ENCODE data around the gene PLEKHG2. TPM values are rescaled to one million over a fixed set of nuclear protein-coding genes. Genes with fewer than 3 reads are reported as not detected.

Gene PLEKHG2
- total and polyA plus RNA-seq, 9 of the 15 experiments (the other 6 are each of a cell fraction or from before 2014, with no cell fraction given): 0.98 to 45.7 (median 9.8) TPM

DNA sequence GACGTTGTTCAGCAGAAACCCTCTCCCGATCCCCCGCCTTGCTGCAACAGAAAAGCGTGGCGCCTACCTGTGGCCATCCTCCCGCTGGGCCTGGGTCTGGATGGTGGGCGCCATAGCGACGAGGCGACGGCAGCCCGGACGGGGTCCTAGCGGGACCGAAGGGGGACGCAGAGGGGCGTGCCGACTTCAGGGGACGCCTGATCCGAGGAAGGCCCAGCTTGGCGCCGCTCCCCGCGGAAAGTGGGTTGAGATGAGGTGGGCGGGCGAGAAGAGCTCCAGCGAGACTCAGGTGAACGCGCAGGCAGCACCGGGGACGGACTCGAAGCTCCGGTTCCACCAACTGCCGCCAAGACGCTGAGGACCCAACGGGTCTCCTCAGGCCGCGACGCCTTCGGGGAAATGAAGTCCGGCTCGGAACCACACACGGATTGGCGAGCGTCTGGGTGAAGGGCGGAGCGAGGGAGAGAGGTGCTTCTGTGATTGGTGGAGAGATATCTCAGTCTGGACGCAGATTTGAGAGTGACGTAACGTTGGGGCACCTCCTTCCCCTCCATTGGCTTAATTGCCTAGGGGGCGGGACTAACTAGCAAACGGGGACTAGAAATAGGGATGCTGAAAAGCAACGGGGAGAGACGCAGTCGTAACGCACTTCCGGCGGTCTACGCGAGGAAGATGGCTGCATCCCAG is 21.6 kb upstream of the PLEKHG2 start, which contains the start of the genes MED29 and PAF1 (continued):
- TF ChIP-seq, protein P1, sequence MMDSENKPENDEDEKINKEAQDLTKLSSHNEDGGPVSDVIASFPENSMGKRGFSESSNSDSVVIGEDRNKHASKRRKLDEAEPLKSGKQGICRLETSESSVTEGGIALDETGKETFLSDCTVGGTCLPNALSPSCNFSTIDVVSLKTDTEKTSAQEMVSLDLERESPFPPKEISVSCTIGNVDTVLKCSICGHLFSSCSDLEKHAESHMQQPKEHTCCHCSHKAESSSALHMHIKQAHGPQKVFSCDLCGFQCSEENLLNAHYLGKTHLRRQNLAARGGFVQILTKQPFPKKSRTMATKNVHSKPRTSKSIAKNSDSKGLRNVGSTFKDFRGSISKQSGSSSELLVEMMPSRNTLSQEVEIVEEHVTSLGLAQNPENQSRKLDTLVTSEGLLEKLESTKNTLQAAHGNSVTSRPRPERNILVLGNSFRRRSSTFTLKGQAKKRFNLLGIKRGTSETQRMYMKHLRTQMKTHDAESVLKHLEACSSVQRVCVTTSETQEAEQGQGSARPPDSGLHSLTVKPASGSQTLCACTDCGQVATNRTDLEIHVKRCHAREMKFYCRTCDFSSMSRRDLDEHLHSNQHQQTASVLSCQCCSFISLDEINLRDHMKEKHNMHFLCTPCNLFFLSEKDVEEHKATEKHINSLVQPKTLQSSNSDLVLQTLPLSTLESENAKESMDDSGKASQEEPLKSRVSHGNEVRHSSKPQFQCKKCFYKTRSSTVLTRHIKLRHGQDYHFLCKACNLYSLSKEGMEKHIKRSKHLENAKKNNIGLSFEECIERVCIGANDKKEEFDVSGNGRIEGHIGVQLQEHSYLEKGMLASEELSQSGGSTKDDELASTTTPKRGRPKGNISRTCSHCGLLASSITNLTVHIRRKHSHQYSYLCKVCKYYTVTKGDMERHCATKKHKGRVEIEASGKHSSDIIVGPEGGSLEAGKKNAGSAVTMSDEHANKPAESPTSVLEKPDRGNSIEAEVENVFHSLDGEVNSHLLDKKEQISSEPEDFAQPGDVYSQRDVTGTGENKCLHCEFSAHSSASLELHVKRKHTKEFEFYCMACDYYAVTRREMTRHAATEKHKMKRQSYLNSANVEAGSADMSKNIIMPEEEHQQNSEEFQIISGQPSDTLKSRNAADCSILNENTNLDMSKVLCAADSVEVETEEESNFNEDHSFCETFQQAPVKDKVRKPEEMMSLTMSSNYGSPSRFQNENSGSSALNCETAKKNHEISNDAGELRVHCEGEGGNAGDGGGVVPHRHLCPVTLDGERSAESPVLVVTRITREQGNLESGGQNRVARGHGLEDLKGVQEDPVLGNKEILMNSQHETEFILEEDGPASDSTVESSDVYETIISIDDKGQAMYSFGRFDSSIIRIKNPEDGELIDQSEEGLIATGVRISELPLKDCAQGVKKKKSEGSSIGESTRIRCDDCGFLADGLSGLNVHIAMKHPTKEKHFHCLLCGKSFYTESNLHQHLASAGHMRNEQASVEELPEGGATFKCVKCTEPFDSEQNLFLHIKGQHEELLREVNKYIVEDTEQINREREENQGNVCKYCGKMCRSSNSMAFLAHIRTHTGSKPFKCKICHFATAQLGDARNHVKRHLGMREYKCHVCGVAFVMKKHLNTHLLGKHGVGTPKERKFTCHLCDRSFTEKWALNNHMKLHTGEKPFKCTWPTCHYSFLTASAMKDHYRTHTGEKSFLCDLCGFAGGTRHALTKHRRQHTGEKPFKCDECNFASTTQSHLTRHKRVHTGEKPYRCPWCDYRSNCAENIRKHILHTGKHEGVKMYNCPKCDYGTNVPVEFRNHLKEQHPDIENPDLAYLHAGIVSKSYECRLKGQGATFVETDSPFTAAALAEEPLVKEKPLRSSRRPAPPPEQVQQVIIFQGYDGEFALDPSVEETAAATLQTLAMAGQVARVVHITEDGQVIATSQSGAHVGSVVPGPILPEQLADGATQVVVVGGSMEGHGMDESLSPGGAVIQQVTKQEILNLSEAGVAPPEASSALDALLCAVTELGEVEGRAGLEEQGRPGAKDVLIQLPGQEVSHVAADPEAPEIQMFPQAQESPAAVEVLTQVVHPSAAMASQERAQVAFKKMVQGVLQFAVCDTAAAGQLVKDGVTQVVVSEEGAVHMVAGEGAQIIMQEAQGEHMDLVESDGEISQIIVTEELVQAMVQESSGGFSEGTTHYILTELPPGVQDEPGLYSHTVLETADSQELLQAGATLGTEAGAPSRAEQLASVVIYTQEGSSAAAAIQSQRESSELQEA (IDR thresholded peaks at IDR 0.05; ENCODE audit: low read depth): peak; percentile 86
- no peak; a peak in 1 of 4 replicates for TF ChIP-seq TBL1XR1 (IDR thresholded peaks at IDR 0.05; ENCODE audit: low read length in 2 of 2)
- 0 out of 2 replicates have a peak, but pooled peaks have one; percentile 16 for TF ChIP-seq SMC3 (conservative IDR thresholded peaks at IDR 0.05; ENCODE audit: insufficient read depth, low read depth, low read length)
- peak; percentile 93 for TF ChIP-seq ZFX (CRISPR knock-in tag; IDR thresholded peaks at IDR 0.05)
- TF ChIP-seq MCM5 (IDR thresholded peaks at IDR 0.05; ENCODE audit: low read depth): no peak
- TF ChIP-seq, protein P2, sequence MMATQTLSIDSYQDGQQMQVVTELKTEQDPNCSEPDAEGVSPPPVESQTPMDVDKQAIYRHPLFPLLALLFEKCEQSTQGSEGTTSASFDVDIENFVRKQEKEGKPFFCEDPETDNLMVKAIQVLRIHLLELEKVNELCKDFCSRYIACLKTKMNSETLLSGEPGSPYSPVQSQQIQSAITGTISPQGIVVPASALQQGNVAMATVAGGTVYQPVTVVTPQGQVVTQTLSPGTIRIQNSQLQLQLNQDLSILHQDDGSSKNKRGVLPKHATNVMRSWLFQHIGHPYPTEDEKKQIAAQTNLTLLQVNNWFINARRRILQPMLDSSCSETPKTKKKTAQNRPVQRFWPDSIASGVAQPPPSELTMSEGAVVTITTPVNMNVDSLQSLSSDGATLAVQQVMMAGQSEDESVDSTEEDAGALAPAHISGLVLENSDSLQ (IDR thresholded peaks at IDR 0.05): peak; percentile 99
- no peak for TF ChIP-seq ZNF717 (CRISPR knock-in tag; IDR thresholded peaks at IDR 0.05)
- TF ChIP-seq SMARCA4 (IDR thresholded peaks at IDR 0.05): no peak
- TF ChIP-seq SP1 (CRISPR knock-in tag; IDR thresholded peaks at IDR 0.05): peak; percentile 96
- TF ChIP-seq TAF1 (IDR thresholded peaks at IDR 0.05; ENCODE audit: control insufficient read depth, extremely low read depth, insufficient read depth, low read length, severe bottlenecking): peak; percentile 62
- no peak; the same call in 1 of the 2 replicates for TF ChIP-seq MYC (IDR thresholded peaks at IDR 0.05; ENCODE audit: low read depth, low read length)
- TF ChIP-seq MYC (CRISPR knock-in tag; IDR thresholded peaks at IDR 0.05; ENCODE audit: borderline replicate concordance, low read depth): 0 out of 2 replicates have a peak, but pooled peaks have one; percentile 39
- TF ChIP-seq BACH1 (tag; IDR thresholded peaks at IDR 0.05): no peak
- TF ChIP-seq CBX1 (IDR thresholded peaks at IDR 0.05; ENCODE audit: low read depth): 0 out of 2 replicates have a peak, but pooled peaks have one; percentile 58
- no peak for TF ChIP-seq POU5F1 (IDR thresholded peaks at IDR 0.05; ENCODE audit: borderline replicate concordance, low read depth, low read length, partially characterized antibody)
- peak; percentile 58 for TF ChIP-seq ETV1 (tag; conservative IDR thresholded peaks at IDR 0.05; ENCODE audit: low read depth)
- TF ChIP-seq KLF1 (tag; IDR thresholded peaks at IDR 0.05): 0 out of 2 replicates have a peak, but pooled peaks have one; percentile 14
- TF ChIP-seq IFI16 (CRISPR knock-in tag; IDR thresholded peaks at IDR 0.05): no peak
- TF ChIP-seq, protein P3, sequence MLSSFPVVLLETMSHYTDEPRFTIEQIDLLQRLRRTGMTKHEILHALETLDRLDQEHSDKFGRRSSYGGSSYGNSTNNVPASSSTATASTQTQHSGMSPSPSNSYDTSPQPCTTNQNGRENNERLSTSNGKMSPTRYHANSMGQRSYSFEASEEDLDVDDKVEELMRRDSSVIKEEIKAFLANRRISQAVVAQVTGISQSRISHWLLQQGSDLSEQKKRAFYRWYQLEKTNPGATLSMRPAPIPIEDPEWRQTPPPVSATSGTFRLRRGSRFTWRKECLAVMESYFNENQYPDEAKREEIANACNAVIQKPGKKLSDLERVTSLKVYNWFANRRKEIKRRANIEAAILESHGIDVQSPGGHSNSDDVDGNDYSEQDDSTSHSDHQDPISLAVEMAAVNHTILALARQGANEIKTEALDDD (IDR thresholded peaks at IDR 0.05): peak; percentile 95
